Fibroblast of villous mesenchyme (primary cell): ENCODE data around the gene GRIK3. TPM values are rescaled to one million over a fixed set of nuclear protein-coding genes. Genes with fewer than 3 reads are reported as not detected.

Experiments
- DNase-seq: peaks from one replicate; pipeline ENCODE4 v3.0.0-alpha.2; 2010; ENCODE audit warnings: low read depth
- H3K4me3 ChIP-seq: 2 replicates; pipeline ENCODE4 v1.5.1; 2011; ENCODE audit warnings: low read depth, mild to moderate bottlenecking, low read length
- total RNA-seq: library from RNA; depleted of rRNA; stranded (reverse); fragments of >200 nt; gene quantifications from 2 replicates; pipeline ENCODE4 v1.2.3, GENCODE V29; 2012
- TF ChIP-seq, protein P1 (sequence below): IDR thresholded peaks from 2 replicates; pipeline ENCODE4 v1.5.1; 2012; ENCODE audit warnings: low read depth, mild to moderate bottlenecking, low read length; ENCODE audit not compliant: insufficient read depth

Gene GRIK3
- total RNA-seq, 1 donor, result not detected

GRCh38 chr1:37047542-37047941, 13.2 kb upstream of the GRIK3 start:
- H3K4me3 ChIP-seq, result no peak overlapping the region
- TF ChIP-seq, protein P1, sequence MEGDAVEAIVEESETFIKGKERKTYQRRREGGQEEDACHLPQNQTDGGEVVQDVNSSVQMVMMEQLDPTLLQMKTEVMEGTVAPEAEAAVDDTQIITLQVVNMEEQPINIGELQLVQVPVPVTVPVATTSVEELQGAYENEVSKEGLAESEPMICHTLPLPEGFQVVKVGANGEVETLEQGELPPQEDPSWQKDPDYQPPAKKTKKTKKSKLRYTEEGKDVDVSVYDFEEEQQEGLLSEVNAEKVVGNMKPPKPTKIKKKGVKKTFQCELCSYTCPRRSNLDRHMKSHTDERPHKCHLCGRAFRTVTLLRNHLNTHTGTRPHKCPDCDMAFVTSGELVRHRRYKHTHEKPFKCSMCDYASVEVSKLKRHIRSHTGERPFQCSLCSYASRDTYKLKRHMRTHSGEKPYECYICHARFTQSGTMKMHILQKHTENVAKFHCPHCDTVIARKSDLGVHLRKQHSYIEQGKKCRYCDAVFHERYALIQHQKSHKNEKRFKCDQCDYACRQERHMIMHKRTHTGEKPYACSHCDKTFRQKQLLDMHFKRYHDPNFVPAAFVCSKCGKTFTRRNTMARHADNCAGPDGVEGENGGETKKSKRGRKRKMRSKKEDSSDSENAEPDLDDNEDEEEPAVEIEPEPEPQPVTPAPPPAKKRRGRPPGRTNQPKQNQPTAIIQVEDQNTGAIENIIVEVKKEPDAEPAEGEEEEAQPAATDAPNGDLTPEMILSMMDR, result no peak
- DNase-seq, result no peak

DNA sequence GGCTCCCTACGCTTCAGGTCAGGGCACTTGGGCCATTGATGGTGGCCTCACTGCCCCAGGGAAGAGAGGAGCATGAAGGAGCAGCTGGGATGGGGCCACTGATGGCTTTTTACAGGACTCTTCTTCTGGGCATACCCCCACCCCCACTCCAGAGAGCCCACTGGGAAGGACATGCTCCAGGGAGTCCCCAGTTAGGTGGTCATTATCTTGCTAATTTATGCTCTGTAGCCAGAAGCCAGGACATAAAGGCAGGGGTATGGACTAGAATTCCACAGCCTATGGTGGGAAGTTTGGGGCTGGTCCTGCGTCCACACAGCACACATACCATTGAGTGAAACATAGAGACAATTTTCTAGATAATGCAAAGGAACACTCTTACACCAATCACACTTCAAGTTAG, 8.8 kb upstream of the GRIK3 start:
- H3K4me3 ChIP-seq, result no peak overlapping the region
- no peak for DNase-seq
- TF ChIP-seq, protein P1, result no peak

- TF ChIP-seq, protein P1, result no peak
- DNase-seq, result no peak
- no peak overlapping the region for H3K4me3 ChIP-seq
These were observed 8.2 kb upstream of the GRIK3 start for GRCh38 chr1:37042506-37042905.

DNA sequence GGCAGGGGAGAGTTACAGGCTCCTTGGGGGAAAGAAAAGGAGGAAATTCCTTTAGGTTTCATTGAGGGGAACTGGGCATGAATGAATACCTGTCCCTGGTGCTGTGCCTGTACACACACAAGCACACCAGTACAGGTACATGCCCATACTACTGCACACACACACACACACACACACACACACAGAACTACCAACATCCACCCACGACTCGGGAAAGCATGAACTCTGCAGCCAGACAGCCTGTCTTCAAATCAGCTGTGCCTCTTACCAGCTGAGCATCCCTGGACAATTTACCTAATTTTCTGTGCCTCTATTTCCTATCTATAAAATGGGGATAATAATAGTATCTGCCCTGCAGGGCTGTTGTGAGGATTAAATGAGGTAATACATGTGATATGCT, 7.2 kb upstream of the GRIK3 start:
- DNase-seq, result no peak
- no peak overlapping the region for H3K4me3 ChIP-seq
- TF ChIP-seq, protein P1, result no peak

DNA sequence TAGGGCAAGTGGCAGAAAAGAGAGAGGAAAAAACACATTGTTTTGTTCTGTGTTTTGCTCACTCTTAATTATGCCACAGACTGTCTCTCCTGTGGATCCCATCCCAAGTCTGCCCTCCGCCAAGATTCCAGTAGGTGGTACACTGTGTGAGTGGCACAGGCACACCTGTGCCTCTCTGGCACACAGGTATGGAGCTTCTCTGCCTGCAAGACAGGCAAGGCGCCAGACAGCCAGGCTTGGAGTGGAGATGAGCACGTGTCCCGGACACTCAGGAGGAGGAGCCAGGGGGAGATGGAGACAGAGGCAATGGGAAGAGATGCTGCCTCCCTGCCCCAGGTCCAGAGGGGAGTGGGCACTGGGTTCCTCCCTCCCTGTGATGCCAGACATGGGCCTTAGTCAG, 6.5 kb upstream of the GRIK3 start:
- TF ChIP-seq, protein P1, result no peak
- no peak overlapping the region for H3K4me3 ChIP-seq
- DNase-seq, result no peak

GRCh38 chr1:37040261-37040660, 5.9 kb upstream of the GRIK3 start:
- no peak for DNase-seq
- H3K4me3 ChIP-seq, result no peak overlapping the region
- TF ChIP-seq, protein P1, result no peak
